H9 (cell line): Measurements from ENCODE around the gene C2orf92. TPM values are rescaled to one million over a fixed set of nuclear protein-coding genes. Genes with fewer than 3 reads are reported as not detected.

Experiments
- DNase-seq: peaks from one replicate; pipeline ENCODE4 v3.0.0-alpha.2; 2017
- H2AFZ ChIP-seq: one replicate; pipeline ENCODE4 v1.6.1; 2013; ENCODE audit warnings: mild to moderate bottlenecking, low read length, control low read depth, moderate library complexity
- H2AK5ac ChIP-seq: 2 replicates; pipeline ENCODE4 v1.6.1; 2013; ENCODE audit warnings: low read length, control low read depth, mixed read lengths; ENCODE audit not compliant: insufficient read length
- H2BK120ac ChIP-seq: one replicate; pipeline ENCODE4 v1.6.1; 2013; ENCODE audit warnings: low read depth, mild to moderate bottlenecking, low read length, control low read depth, inconsistent platforms; ENCODE audit not compliant: poor library complexity, severe bottlenecking
- H2BK12ac ChIP-seq: 2 replicates; pipeline ENCODE4 v1.6.1; 2013; ENCODE audit warnings: low read length, control low read depth, mixed read lengths, low read depth; ENCODE audit not compliant: insufficient read length
- H2BK15ac ChIP-seq: 2 replicates; pipeline ENCODE4 v1.6.1; 2013; ENCODE audit warnings: low read depth, low read length, control low read depth
- H2BK20ac ChIP-seq: one replicate; pipeline ENCODE4 v1.6.1; 2013; ENCODE audit warnings: low read depth, mild to moderate bottlenecking, low read length, control low read depth, inconsistent platforms; ENCODE audit not compliant: poor library complexity, severe bottlenecking
- H2BK5ac ChIP-seq: 2 replicates; pipeline ENCODE4 v1.6.1; 2013; ENCODE audit warnings: low read length, control low read depth, mixed read lengths; ENCODE audit not compliant: insufficient read length
- H3K14ac ChIP-seq: 2 replicates; pipeline ENCODE4 v1.6.1; 2013; ENCODE audit warnings: low read length, control low read depth; ENCODE audit not compliant: insufficient read depth
- H3K18ac ChIP-seq: 2 replicates; pipeline ENCODE4 v1.6.1; 2013; ENCODE audit warnings: low read depth, mild to moderate bottlenecking, mixed read lengths, low read length, control low read depth; ENCODE audit not compliant: insufficient read length
- H3K23ac ChIP-seq: 2 replicates; pipeline ENCODE4 v1.6.1; 2013; ENCODE audit warnings: low read length, control low read depth, mixed read lengths, low read depth; ENCODE audit not compliant: insufficient read length
- H3K23me2 ChIP-seq: 2 replicates; pipeline ENCODE4 v1.6.1; 2013; ENCODE audit warnings: low read depth, mild to moderate bottlenecking, mixed read lengths, low read length, control low read depth; ENCODE audit not compliant: insufficient read length, poor library complexity, severe bottlenecking
- H3K27ac ChIP-seq: 2 replicates; pipeline ENCODE4 v1.5.1; 2013; ENCODE audit warnings: low read length, control low read depth, mixed read lengths, low read depth; ENCODE audit not compliant: insufficient read length
- H3K27me3 ChIP-seq: 2 replicates; pipeline ENCODE4 v1.6.1; 2013; ENCODE audit warnings: low read length, control low read depth, inconsistent platforms; ENCODE audit not compliant: insufficient read depth
- H3K4ac ChIP-seq: 2 replicates; pipeline ENCODE4 v1.6.1; 2013; ENCODE audit warnings: low read depth, mild to moderate bottlenecking, control low read depth, inconsistent platforms, low read length, moderate library complexity
- H3K4me1 ChIP-seq: 2 replicates; pipeline ENCODE4 v1.6.1; 2013; ENCODE audit warnings: low read length, control low read depth, inconsistent platforms; ENCODE audit not compliant: insufficient read depth
- H3K4me2 ChIP-seq: 2 replicates; pipeline ENCODE4 v1.6.1; 2013; ENCODE audit warnings: low read length, control low read depth, mixed read lengths; ENCODE audit not compliant: insufficient read length, insufficient read depth
- H3K56ac ChIP-seq: 2 replicates; pipeline ENCODE4 v1.6.1; 2013; ENCODE audit warnings: low read depth, mild to moderate bottlenecking, mixed read lengths, low read length, control low read depth; ENCODE audit not compliant: insufficient read length
- H3K79me1 ChIP-seq: 2 replicates; pipeline ENCODE4 v1.6.1; 2013; ENCODE audit warnings: low read depth, mild to moderate bottlenecking, moderate library complexity, low read length, control low read depth, inconsistent platforms; ENCODE audit not compliant: insufficient read depth, poor library complexity, severe bottlenecking
- H3K79me2 ChIP-seq: 2 replicates; pipeline ENCODE4 v1.6.1; 2013; ENCODE audit warnings: low read length, control low read depth, inconsistent platforms; ENCODE audit not compliant: insufficient read depth
- H3K9ac ChIP-seq: 2 replicates; pipeline ENCODE4 v1.6.1; 2013; ENCODE audit warnings: low read length, control low read depth, mixed read lengths; ENCODE audit not compliant: insufficient read length; ENCODE audit errors: extremely low read depth
- H3K9me3 ChIP-seq: one replicate; pipeline ENCODE4 v1.6.1; 2013; ENCODE audit warnings: low read depth, low read length, inconsistent platforms; ENCODE audit not compliant: control insufficient read depth
- H3T11ph ChIP-seq: one replicate; pipeline ENCODE4 v1.6.1; 2013; ENCODE audit warnings: mild to moderate bottlenecking, low read length, control low read depth, inconsistent platforms
- H4K20me1 ChIP-seq: one replicate; pipeline ENCODE4 v1.6.1; 2013; ENCODE audit not compliant: control insufficient read depth, insufficient read length, insufficient read depth
- H4K5ac ChIP-seq: 2 replicates; pipeline ENCODE4 v1.6.1; 2013; ENCODE audit warnings: low read depth, mild to moderate bottlenecking, mixed read lengths, low read length, control low read depth; ENCODE audit not compliant: insufficient read length
- H4K8ac ChIP-seq: replicated peaks from 2 replicates; pipeline ENCODE4 v1.6.1; 2013; ENCODE audit warnings: low read length, control low read depth, mixed read lengths, low read depth; ENCODE audit not compliant: insufficient read length
- H4K91ac ChIP-seq: 2 replicates; pipeline ENCODE4 v1.6.1; 2013; ENCODE audit warnings: low read depth, mild to moderate bottlenecking, moderate library complexity, mixed read lengths, low read length, control low read depth; ENCODE audit not compliant: insufficient read length
- H3K27ac Mint-ChIP-seq, 3 experiments: 2 replicates in 2 of 3; 3 replicates in 1 of 3; pipeline ENCODE4 v1.8.0; 2020 to 2021; ENCODE audit warnings: mixed read lengths in 3 of 3, mild to moderate bottlenecking in 1 of 3, moderate library complexity in 1 of 3
- H3K27me3 Mint-ChIP-seq: 2 replicates; pipeline ENCODE4 v1.8.0; 2021; ENCODE audit warnings: low read depth, mild to moderate bottlenecking, moderate library complexity, mixed read lengths
- H3K36me3 Mint-ChIP-seq, 3 experiments: 2 replicates in 2 of 3; 3 replicates in 1 of 3; pipeline ENCODE4 v1.8.0; 2020 to 2021; ENCODE audit warnings: low read depth in 3 of 3, mixed read lengths in 3 of 3; ENCODE audit not compliant: insufficient read depth in 1 of 3
- H3K4me1 Mint-ChIP-seq, 2 experiments: 2 replicates each; pipeline ENCODE4 v1.8.0; 2020; ENCODE audit warnings: mixed read lengths in 2 of 2
- H3K4me3 Mint-ChIP-seq, 2 experiments: 2 replicates in 1 of 2; 3 replicates in 1 of 2; pipeline ENCODE4 v1.8.0; 2020 to 2021; ENCODE audit warnings: mild to moderate bottlenecking in 2 of 2, mixed read lengths in 2 of 2, moderate library complexity in 1 of 2
- H3K9me3 Mint-ChIP-seq, 2 experiments: 2 replicates in 1 of 2; 3 replicates in 1 of 2; pipeline ENCODE4 v1.8.0; 2020; ENCODE audit warnings: mild to moderate bottlenecking in 2 of 2, mixed read lengths in 2 of 2, moderate library complexity in 1 of 2
- CTCF ChIP-seq: fragments of 200-600 bp; sonication (generic); conservative IDR thresholded peaks from 3 replicates; pipeline ENCODE4 v1.8.0; 2021; ENCODE audit warnings: antibody characterized with exemption, mild to moderate bottlenecking
- WGBS: extraction: QIAGEN DNeasy Blood & Tissue Kit; methylation state at CpG from one replicate; pipeline ENCODE4 v1.1.7; 2013; ENCODE audit warnings: missing lambda C conversion rate, low lambda C conversion rate, mixed read lengths; ENCODE audit not compliant: insufficient read length; ENCODE audit errors: extremely low coverage; 5-methylcytosine and 5-hydroxymethylcytosine counted together
- total RNA-seq: library from RNA; stranded (reverse); gene quantifications from 2 replicates; pipeline ENCODE4 v1.2.1, GENCODE V29; 2021

The C2orf92 gene
- total RNA-seq, 1 experiment from 2014 or later = 7.3 TPM

- WGBS = no CpG with 5 or more reads among the region's 20 CpGs
- Histone ChIP-seq H3K23ac (no peak overlapping the region), H2AK5ac (no peak overlapping the region), H4K20me1 (no peaks in the 10 kb centered on the region), H3K23me2 (no peaks in the 10 kb centered on the region), H3K4ac (no peak overlapping the region), H4K8ac (no peak overlapping the region), H3K9ac (no peak overlapping the region), H2BK12ac (no peak overlapping the region), H3K14ac (no peak overlapping the region), H4K91ac (no peak overlapping the region), H3K4me2 (no peak overlapping the region), H3K79me2 (no peaks in the 10 kb centered on the region), H2BK5ac (no peak overlapping the region), H3K79me1 (no peaks in the 10 kb centered on the region), H3K56ac (no peak overlapping the region), H3K18ac (no peak overlapping the region), H2BK20ac (no peak overlapping the region), H3K27ac (no peak overlapping the region), H3K9me3 (no peaks in the 10 kb centered on the region), H3K27me3 (no peaks in the 10 kb centered on the region), H2BK15ac (no peak overlapping the region), H3T11ph (no peak overlapping the region), H2AFZ (no peak overlapping the region), H2BK120ac (no peak overlapping the region), H4K5ac (no peak overlapping the region), H3K4me1 (no peaks in the 10 kb centered on the region)
- peaks cover 16 to 17% of the 10 kb centered on the region in 2 experiments for H3K4me1 Mint-ChIP-seq
- no peak for DNase-seq
- no peak for TF ChIP-seq CTCF
- H3K27ac Mint-ChIP-seq = no peak overlapping the region
- no peaks in the 10 kb centered on the region; a peak in 2 of 5 replicates for H3K9me3 Mint-ChIP-seq
- no peak overlapping the region for H3K4me3 Mint-ChIP-seq
- peaks cover 0 to 2% (median 2%) of the 10 kb centered on the region in 3 experiments; a peak in 4 of 7 replicates for H3K36me3 Mint-ChIP-seq
- peaks cover 16% of the 10 kb centered on the region for H3K27me3 Mint-ChIP-seq
Measured at GRCh38 chr2:97741251-97741650, 71.7 kb downstream of the C2orf92 start.
